ENCODE results near the gene PASD1.
"Not testable (repeated sequence)": the region's sequence is repeated elsewhere in the genome, so short reads cannot be mapped to it uniquely, and the experiment has no call there.

The PASD1 gene

GRCh38 chrX:151551176-151551575 is 12.3 kb upstream of the PASD1 start:
- H3K9ac ChIP-seq (ENCODE audit: low read depth, low read length); H3K4me1 ChIP-seq (ENCODE audit: insufficient read depth, low read length); H3K27ac ChIP-seq (ENCODE audit: low read depth, low read length); H3K36me3 ChIP-seq (ENCODE audit: insufficient read depth, low read length); H3K27me3 ChIP-seq (ENCODE audit: insufficient read depth, low read length); H3K4me3 ChIP-seq (ENCODE audit: low read length); H3K9me3 ChIP-seq (ENCODE audit: insufficient read depth, low read depth, low read length): not testable (repeated sequence)
- 95% methylated on average over 9 of the region's 25 CpGs for WGBS

DNA sequence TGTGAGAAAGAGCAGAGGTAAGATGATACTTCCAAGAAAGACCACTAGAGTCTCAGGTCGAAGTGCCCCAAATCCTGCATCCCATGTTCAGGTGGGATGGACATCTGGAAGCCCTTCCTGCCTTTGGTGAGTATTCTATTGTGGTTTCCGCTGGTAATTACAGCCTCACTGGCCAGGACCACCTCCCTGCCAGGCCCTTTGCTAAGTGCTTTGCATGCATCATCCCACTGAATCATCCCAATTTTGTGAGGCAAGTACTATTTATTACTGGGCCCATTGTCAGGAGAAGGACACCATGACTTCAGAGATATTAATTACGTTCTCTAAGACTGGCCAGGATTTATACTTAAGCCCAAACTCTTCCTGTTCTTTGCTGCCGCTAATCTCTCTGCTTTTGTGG is 10.7 kb upstream of the PASD1 start:
- no peak overlapping the region for H3K9ac ChIP-seq (ENCODE audit: low read depth, low read length)
- no peaks in the 10 kb centered on the region for H3K9me3 ChIP-seq (ENCODE audit: insufficient read depth, low read depth, low read length)
- no peak overlapping the region for H3K4me3 ChIP-seq (ENCODE audit: low read length)
- H3K36me3 ChIP-seq (ENCODE audit: insufficient read depth, low read length): no peaks in the 10 kb centered on the region
- WGBS: 93% methylated on average over 4 of the region's 4 CpGs
- no peaks in the 10 kb centered on the region for H3K4me1 ChIP-seq (ENCODE audit: insufficient read depth, low read length)
- no peak overlapping the region for H3K27ac ChIP-seq (ENCODE audit: low read depth, low read length)
- no peaks in the 10 kb centered on the region for H3K27me3 ChIP-seq (ENCODE audit: insufficient read depth, low read length)

GRCh38 chrX:151555301-151555700 is 8.2 kb upstream of the PASD1 start:
- H3K9me3 ChIP-seq (ENCODE audit: insufficient read depth, low read depth, low read length): not testable (repeated sequence)

GRCh38 chrX:151562485-151562884 is 990 bp upstream of the PASD1 start:
- H3K27me3 ChIP-seq (ENCODE audit: insufficient read depth, low read length); H3K9me3 ChIP-seq (ENCODE audit: insufficient read depth, low read depth, low read length); H3K4me1 ChIP-seq (ENCODE audit: insufficient read depth, low read length); H3K36me3 ChIP-seq (ENCODE audit: insufficient read depth, low read length); H3K9ac ChIP-seq (ENCODE audit: low read depth, low read length); H3K4me3 ChIP-seq (ENCODE audit: low read length); H3K27ac ChIP-seq (ENCODE audit: low read depth, low read length): not testable (repeated sequence)
- 96% methylated on average over 5 of the region's 21 CpGs for WGBS

More at GRCh38 chrX:151555301-151555700, 8.2 kb upstream of the PASD1 start:
- H3K27ac ChIP-seq (ENCODE audit: low read depth, low read length); H3K4me3 ChIP-seq (ENCODE audit: low read length); H3K27me3 ChIP-seq (ENCODE audit: insufficient read depth, low read length); H3K36me3 ChIP-seq (ENCODE audit: insufficient read depth, low read length); H3K4me1 ChIP-seq (ENCODE audit: insufficient read depth, low read length); H3K9ac ChIP-seq (ENCODE audit: low read depth, low read length): not testable (repeated sequence)
- WGBS: 92% methylated on average over 25 of the region's 25 CpGs

DNA sequence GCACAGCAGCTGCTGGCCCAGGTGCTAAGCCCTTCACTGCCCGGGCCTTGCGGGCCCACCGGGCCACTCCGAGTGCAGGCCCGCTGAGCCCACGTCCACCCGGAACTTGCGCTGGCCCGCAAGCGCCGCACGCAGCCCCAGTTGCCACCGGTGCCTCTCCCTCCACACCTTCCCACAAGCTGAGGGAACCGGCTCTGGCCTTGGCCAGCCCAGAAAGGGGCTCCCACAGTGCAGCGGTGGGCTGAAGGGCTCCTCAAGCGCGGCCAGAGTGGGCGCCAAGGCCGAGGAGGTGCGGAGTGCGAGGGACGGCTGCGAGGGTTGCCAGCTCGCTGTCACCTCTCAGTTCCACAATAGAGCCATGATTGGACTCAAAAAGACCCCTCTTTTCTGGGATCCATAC is 472 bp upstream of the PASD1 start:
- not testable (repeated sequence) for H3K9ac ChIP-seq (ENCODE audit: low read depth, low read length); H3K36me3 ChIP-seq (ENCODE audit: insufficient read depth, low read length); H3K4me3 ChIP-seq (ENCODE audit: low read length); H3K9me3 ChIP-seq (ENCODE audit: insufficient read depth, low read depth, low read length); H3K4me1 ChIP-seq (ENCODE audit: insufficient read depth, low read length); H3K27ac ChIP-seq (ENCODE audit: low read depth, low read length); H3K27me3 ChIP-seq (ENCODE audit: insufficient read depth, low read length)
- WGBS: 95% methylated on average over 24 of the region's 24 CpGs

GRCh38 chrX:151564035-151564434 is 560 bp downstream of the PASD1 start:
- H3K36me3 ChIP-seq (ENCODE audit: insufficient read depth, low read length): no peaks in the 10 kb centered on the region
- WGBS: 97% methylated on average over 21 of the region's 21 CpGs
- H3K27ac ChIP-seq (ENCODE audit: low read depth, low read length): no peak overlapping the region
- H3K4me3 ChIP-seq (ENCODE audit: low read length): no peak overlapping the region
- H3K27me3 ChIP-seq (ENCODE audit: insufficient read depth, low read length): no peaks in the 10 kb centered on the region
- no peaks in the 10 kb centered on the region for H3K9me3 ChIP-seq (ENCODE audit: insufficient read depth, low read depth, low read length)
- H3K4me1 ChIP-seq (ENCODE audit: insufficient read depth, low read length): no peaks in the 10 kb centered on the region
- no peak overlapping the region for H3K9ac ChIP-seq (ENCODE audit: low read depth, low read length)

DNA sequence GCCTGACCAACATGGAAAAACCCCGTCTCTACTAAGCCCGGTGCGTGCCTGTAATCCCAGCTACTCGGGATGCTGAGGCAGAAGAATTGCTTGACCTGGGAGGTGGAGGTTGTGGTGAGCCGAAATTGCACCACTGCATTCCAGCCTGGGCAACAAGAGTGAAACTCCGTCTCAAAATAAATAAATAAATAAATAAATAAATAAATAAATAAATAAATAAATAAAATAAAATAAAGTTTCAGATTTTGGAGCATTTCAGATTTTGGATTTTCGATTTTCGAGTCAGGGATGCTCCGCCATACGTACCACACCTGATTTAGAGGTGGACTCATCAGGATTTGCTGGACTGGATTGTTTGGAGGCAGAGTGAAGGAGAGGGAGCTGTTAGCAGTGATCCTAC is 3.4 kb downstream of the PASD1 start:
- not testable (repeated sequence) for H3K27me3 ChIP-seq (ENCODE audit: insufficient read depth, low read length); H3K9me3 ChIP-seq (ENCODE audit: insufficient read depth, low read depth, low read length)
- 92% methylated on average over 8 of the region's 10 CpGs for WGBS

GRCh38 chrX:151570561-151570960 is 7.1 kb downstream of the PASD1 start:
- no peaks in the 10 kb centered on the region for H3K36me3 ChIP-seq (ENCODE audit: insufficient read depth, low read length)
- no peaks in the 10 kb centered on the region for H3K27me3 ChIP-seq (ENCODE audit: insufficient read depth, low read length)
- H3K9me3 ChIP-seq (ENCODE audit: insufficient read depth, low read depth, low read length): no peaks in the 10 kb centered on the region
- H3K27ac ChIP-seq (ENCODE audit: low read depth, low read length): no peak overlapping the region
- no peaks in the 10 kb centered on the region for H3K4me1 ChIP-seq (ENCODE audit: insufficient read depth, low read length)
- WGBS: 82% methylated on average over 3 of the region's 3 CpGs
- H3K9ac ChIP-seq (ENCODE audit: low read depth, low read length): no peak overlapping the region
- H3K4me3 ChIP-seq (ENCODE audit: low read length): no peak overlapping the region

More for the DNA sequence above, 3.4 kb downstream of the PASD1 start:
- H3K36me3 ChIP-seq (ENCODE audit: insufficient read depth, low read length); H3K9ac ChIP-seq (ENCODE audit: low read depth, low read length); H3K27ac ChIP-seq (ENCODE audit: low read depth, low read length); H3K4me1 ChIP-seq (ENCODE audit: insufficient read depth, low read length); H3K4me3 ChIP-seq (ENCODE audit: low read length): not testable (repeated sequence)

DNA sequence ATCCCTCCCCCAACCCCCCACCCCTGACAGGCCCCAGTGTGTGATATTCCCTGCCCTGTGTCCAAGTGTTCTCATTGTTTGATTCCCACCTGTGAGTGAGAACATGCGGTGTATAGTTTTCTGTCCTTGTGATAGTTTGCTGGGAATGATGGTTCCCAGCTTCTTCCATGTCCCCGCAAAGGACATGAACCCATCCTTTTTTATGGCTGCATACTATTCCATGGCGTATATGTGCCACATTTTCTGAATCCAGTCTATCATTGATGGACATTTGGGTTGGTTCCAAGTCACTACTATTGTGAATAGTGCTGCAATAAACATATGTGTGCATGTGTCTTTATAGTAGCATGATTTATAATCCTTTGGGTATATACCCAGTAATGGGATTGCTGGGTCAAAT is 29.9 kb downstream of the PASD1 start:
- H3K9ac ChIP-seq (ENCODE audit: low read depth, low read length); H3K9me3 ChIP-seq (ENCODE audit: insufficient read depth, low read depth, low read length); H3K36me3 ChIP-seq (ENCODE audit: insufficient read depth, low read length); H3K4me1 ChIP-seq (ENCODE audit: insufficient read depth, low read length); H3K27ac ChIP-seq (ENCODE audit: low read depth, low read length); H3K27me3 ChIP-seq (ENCODE audit: insufficient read depth, low read length); H3K4me3 ChIP-seq (ENCODE audit: low read length): not testable (repeated sequence)
- WGBS: 94% methylated on average over 3 of the region's 3 CpGs

GRCh38 chrX:151596282-151596681 is 32.8 kb downstream of the PASD1 start:
- Histone ChIP-seq H3K9me3 (ENCODE audit: insufficient read depth, low read depth, low read length) (no peaks in the 10 kb centered on the region), H3K27me3 (ENCODE audit: insufficient read depth, low read length) (no peaks in the 10 kb centered on the region), H3K27ac (ENCODE audit: low read depth, low read length) (no peak overlapping the region), H3K4me1 (ENCODE audit: insufficient read depth, low read length) (no peaks in the 10 kb centered on the region), H3K36me3 (ENCODE audit: insufficient read depth, low read length) (no peaks in the 10 kb centered on the region), H3K4me3 (ENCODE audit: low read length) (no peak overlapping the region), H3K9ac (ENCODE audit: low read depth, low read length) (no peak overlapping the region)
- WGBS: 67% methylated on average over 1 of the region's 1 CpG

DNA sequence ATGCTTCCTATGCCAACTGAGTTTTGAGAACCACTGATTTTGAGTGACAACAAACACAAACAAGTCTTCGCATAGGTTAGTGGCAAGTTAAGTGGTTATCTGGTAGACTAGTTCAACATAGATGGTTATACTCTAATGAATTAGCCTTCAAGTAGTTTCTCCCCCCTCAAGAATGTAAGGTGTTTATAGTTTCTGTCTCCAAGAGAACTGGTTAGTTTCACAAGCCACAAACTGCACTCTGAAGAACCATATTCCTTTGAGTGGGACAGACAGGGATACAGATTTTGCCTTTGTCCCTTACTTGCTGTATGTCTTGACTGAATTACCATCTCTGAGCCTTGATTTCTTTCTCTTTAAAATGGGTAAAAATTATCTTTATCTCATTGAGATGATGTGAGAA is 41.5 kb downstream of the PASD1 start:
- Histone ChIP-seq H3K4me1 (ENCODE audit: insufficient read depth, low read length) (no peaks in the 10 kb centered on the region), H3K27me3 (ENCODE audit: insufficient read depth, low read length) (no peaks in the 10 kb centered on the region), H3K4me3 (ENCODE audit: low read length) (no peak overlapping the region), H3K9ac (ENCODE audit: low read depth, low read length) (no peak overlapping the region), H3K36me3 (ENCODE audit: insufficient read depth, low read length) (no peaks in the 10 kb centered on the region), H3K9me3 (ENCODE audit: insufficient read depth, low read depth, low read length) (no peaks in the 10 kb centered on the region), H3K27ac (ENCODE audit: low read depth, low read length) (no peak overlapping the region)
- WGBS: no CpG with 5 or more reads among the region's 1 CpG

GRCh38 chrX:151609222-151609621 is 45.7 kb downstream of the PASD1 start:
- no peaks in the 10 kb centered on the region for H3K27me3 ChIP-seq (ENCODE audit: insufficient read depth, low read length)
- no peak overlapping the region for H3K27ac ChIP-seq (ENCODE audit: low read depth, low read length)
- H3K9ac ChIP-seq (ENCODE audit: low read depth, low read length): no peak overlapping the region
- H3K36me3 ChIP-seq (ENCODE audit: insufficient read depth, low read length): no peaks in the 10 kb centered on the region
- WGBS: 97% methylated on average over 2 of the region's 5 CpGs
- H3K4me1 ChIP-seq (ENCODE audit: insufficient read depth, low read length): no peaks in the 10 kb centered on the region
- H3K4me3 ChIP-seq (ENCODE audit: low read length): no peak overlapping the region
- H3K9me3 ChIP-seq (ENCODE audit: insufficient read depth, low read depth, low read length): no peaks in the 10 kb centered on the region
